ENCODE data around the gene SLC43A2.
A peak's percentile ranks its signal among the peaks of the same experiment; 100 is the strongest.
"Not testable (repeated sequence)": the region's sequence is repeated elsewhere in the genome, so short reads cannot be mapped to it uniquely, and the experiment has no call there.

The SLC43A2 gene

GRCh38 chr17:1627982-1628855 lies at the start of gene SLC43A2:
Gene SLC43A2, minus strand, starts transcription at chr17:1628834. Its CDS starts 960 bp downstream, at chr17:1627874.
- DNase-seq, result peak; percentile 53 to 64 (median 58)

GRCh38 chr17:1676401-1676800 lies 47.8 kb upstream of the SLC43A2 start:
- DNase-seq, result no peak

GRCh38 chr17:1673041-1673785 lies 44.6 kb upstream of the SLC43A2 start:
- no peak for DNase-seq

- not testable (repeated sequence) for DNase-seq
Observed at GRCh38 chr17:1663934-1664333, 35.3 kb upstream of the SLC43A2 start.

GRCh38 chr17:1661045-1661444 lies 32.4 kb upstream of the SLC43A2 start:
- DNase-seq, result no peak

GRCh38 chr17:1658100-1658499 lies 29.5 kb upstream of the SLC43A2 start:
- DNase-seq, result no peak

- no peak for DNase-seq
Observed at GRCh38 chr17:1653735-1654134, 25.1 kb upstream of the SLC43A2 start.

- DNase-seq, result not testable (repeated sequence)
Observed at GRCh38 chr17:1652794-1653193, 24.2 kb upstream of the SLC43A2 start.

- no peak for DNase-seq
Observed at GRCh38 chr17:1651559-1651844, 22.9 kb upstream of the SLC43A2 start.

- no peak for DNase-seq
Observed at GRCh38 chr17:1650731-1651558, 22.3 kb upstream of the SLC43A2 start.

GRCh38 chr17:1649844-1650501 lies 21.3 kb upstream of the SLC43A2 start, which contains the start of gene RILP:
Gene RILP, minus strand, starts transcription at chr17:1649866. Its CDS starts 62 bp downstream, at chr17:1649804.
- peak in 1 of 4 experiments; percentile 25 for DNase-seq

- peak; percentile 81 to 95 (median 90) for DNase-seq
Observed at GRCh38 chr17:1648963-1649843, 20.6 kb upstream of the SLC43A2 start.

GRCh38 chr17:1648173-1648962 lies 19.7 kb upstream of the SLC43A2 start:
- no peak for DNase-seq

- no peak for DNase-seq
Observed at GRCh38 chr17:1647802-1648171, 19.2 kb upstream of the SLC43A2 start.

- DNase-seq, result no peak
Observed at GRCh38 chr17:1646199-1646875, 17.7 kb upstream of the SLC43A2 start.

GRCh38 chr17:1645207-1646171 lies 16.9 kb upstream of the SLC43A2 start, which contains the start of gene SCARF1:
Gene SCARF1, minus strand, starts transcription at chr17:1645732. Its CDS starts 35 bp downstream, at chr17:1645697.
- no peak for DNase-seq

GRCh38 chr17:1644493-1645206 lies 16.0 kb upstream of the SLC43A2 start:
- DNase-seq, result no peak

GRCh38 chr17:1643999-1644492 lies 15.4 kb upstream of the SLC43A2 start:
- DNase-seq, result no peak

Measured in activated CD4-positive, CD25-positive, alpha-beta regulatory T cell (primary cell).